Renal cortex interstitium (tissue), 11 donors: ENCODE measurements around the gene GALNT2. TPM values are rescaled to one million over a fixed set of nuclear protein-coding genes. Genes with fewer than 3 reads are reported as not detected.

Experiments
- DNase-seq, 11 donors: peaks; one replicate each; pipeline ENCODE4 v3.0.0-alpha.2; 2013; ENCODE audit warnings: low read depth in 9 of 11, low spot score in 4 of 11; ENCODE audit errors: extremely low read depth in 1 of 11
- polyA plus RNA-seq, 3 donors: library from polyadenylated mRNA; unstranded; fragments of 120-200 nt; gene quantifications; one replicate each; pipeline ENCODE4 v1.2.1, GENCODE V29; 2013; ENCODE audit not compliant: insufficient read length in 3 of 3

GALNT2 gene
- polyA plus RNA-seq, 3 donors, result 57.1 to 65.1 (median 59.2) TPM

DNA sequence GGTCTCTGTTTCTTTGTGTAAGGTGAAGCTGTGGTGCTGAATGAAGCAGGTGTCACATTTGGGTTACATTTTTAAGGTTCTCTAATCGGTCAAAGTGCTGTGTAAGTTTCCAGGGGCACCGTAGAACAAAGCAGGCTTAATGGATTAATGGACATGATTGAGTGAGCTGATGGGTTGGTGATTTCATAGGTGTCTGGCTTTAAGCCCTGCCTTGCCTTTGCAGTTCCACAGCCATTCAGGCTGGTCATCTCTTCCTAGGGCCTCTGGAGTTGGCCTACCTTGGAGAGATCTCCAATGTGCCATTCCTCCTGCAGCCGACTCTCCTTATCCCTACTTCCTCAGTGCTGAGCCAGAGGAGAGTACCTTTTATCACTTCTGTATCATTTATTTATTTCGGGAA is 15.2 kb downstream of the GALNT2 start:
- DNase-seq, result no peak

- no peak for DNase-seq
These were observed 16.0 kb downstream of the GALNT2 start for GRCh38 chr1:230083053-230083452.

DNA sequence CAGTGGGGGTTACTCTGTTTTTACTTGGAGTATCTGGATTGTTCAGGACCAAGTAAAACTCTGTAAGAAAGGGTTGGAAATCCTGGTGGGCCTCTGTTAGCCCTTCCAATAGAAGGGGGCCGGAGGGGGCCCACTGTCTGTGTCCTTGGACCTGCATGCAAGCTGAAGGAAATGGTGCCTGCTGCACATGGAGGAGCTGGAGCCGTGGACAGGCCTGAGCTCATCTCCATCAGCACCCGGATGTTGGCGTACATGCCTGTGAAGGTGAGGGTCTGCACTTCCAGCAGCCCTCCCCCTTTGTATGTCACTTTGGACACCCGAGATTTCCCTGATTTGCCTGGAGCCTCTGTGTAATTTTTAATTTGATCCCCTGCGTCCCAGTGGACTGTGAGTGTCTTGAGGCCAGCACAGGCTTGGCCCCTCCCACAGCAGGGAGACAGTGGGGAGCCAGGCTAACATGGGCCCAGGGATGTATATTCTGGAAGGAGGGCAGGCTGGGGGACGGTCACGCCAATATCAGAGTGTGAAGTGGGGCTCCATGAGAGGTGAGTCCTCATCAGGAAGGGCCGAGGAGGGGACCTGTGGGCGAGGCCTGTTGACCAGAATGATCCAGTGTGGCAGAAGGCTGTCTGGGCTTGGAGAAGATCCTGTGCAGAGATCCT is 16.8 kb downstream of the GALNT2 start:
- DNase-seq, result no peak

GRCh38 chr1:230084408-230085177 is 17.6 kb downstream of the GALNT2 start:
- no peak for DNase-seq

- DNase-seq, result no peak
These were observed 18.1 kb downstream of the GALNT2 start for GRCh38 chr1:230085178-230085515.

DNA sequence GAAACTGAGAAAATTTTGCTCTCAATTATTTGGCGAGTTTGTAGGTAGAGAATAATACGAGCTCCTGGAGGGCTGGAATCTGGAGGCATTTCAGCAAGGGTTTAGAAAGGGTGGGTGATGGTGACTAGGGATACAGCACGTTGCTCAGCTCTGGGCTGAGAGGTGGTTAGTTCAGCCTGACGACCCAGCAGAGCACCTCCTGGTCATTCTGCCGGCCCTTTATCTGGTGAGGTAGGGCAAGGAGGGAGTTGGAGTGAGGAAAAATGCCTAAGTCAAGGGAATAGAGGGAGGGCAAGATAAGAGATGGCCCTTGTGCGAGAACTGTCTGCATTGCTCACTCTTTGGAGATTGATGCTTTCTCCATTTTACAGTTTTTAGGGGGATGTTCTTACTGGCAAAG is 19.1 kb downstream of the GALNT2 start:
- DNase-seq, result no peak

DNA sequence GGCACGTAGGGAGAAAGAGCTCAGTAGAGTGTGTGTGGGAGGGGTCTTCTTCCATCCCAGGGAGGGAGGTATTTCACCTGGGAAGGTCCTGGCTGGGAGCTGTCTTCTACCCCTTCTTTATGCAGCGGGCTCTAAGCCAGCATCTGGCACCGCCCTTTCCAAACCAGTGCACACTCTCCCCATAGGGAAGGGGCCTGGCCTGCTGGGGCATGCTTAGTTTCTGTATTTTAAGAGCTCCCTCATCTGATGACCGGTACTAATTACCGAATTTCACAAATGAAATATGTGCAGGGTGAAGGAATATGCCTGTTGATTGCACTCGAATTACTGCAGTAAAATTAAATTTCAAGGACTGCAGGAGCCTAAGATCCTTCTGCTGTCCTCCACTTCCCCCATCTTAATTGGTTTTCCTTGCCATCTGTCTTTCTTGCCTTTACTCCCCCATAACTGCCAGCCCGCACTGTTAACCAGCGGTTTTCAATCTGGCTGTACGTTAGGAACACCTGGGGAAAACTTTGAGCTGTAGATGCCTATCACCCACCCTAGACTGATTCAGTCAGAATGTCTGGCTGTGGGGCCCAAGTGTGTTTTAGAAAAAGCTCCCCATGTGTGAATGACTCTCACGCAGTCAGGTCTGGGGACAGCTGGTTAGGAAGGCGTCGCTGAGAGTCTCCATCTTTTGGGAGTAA is 20.1 kb downstream of the GALNT2 start:
- DNase-seq, result no peak

- no peak for DNase-seq
These were observed 20.7 kb downstream of the GALNT2 start for GRCh38 chr1:230087717-230088105.

GRCh38 chr1:230090194-230090711 is 23.2 kb downstream of the GALNT2 start:
- no peak for DNase-seq

DNA sequence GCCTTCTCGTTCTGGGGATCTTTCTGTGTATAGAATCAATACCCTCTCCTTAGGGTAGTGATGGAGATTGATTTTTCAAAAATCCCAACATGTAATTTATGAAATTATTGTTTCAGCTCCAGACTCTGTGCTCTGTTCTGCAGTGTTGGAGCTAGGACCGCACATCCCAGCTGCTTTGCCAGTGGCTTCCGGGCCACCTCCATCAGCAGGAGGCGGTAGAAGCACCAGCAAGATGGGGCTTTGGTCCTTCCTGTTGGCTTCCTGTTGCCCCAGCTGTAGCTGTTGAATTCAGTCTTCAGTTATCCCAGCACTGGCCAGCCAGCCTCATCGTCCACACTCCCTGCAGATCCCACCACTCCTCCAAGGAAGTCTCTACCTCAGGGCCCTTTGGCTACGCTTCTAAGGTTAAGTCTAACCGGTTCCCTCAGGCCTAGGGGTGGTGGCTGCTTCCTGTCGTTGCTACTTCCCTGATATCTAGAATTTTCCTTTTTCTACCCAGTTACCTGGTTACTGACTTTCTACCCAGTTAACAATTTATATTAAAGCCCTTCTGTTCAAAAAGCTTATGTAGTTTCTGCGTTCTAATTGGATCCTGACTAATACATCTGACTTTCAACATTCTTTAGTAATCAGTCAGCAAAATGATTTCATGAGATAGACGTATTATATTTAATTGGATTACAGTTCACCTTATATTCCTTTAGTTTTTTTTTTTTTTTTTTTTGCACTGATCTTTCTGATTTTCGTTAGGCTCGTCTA is 24.6 kb downstream of the GALNT2 start:
- no peak for DNase-seq

DNA sequence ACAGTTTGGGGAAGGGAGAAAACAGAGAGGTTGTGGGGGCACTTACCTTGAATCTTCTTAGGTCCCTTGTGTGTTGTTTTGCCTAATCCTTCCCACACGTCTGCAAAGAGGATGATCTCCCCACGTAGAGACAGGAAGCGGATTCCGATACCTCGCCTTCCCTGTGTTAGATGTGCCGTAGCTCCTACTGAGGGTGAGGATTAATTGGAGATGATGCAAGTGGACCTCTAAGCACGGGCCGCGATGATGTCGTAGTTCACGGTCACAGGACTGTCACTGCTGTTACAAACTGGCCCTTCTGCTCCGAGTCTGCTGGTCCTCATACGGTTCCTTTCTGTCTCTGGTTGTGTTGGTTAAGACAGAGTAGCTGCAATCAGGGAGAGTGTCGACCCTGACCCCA is 27.7 kb downstream of the GALNT2 start:
- DNase-seq, result no peak

- DNase-seq, result no peak
These were observed 28.9 kb downstream of the GALNT2 start for GRCh38 chr1:230095938-230096337.

DNA sequence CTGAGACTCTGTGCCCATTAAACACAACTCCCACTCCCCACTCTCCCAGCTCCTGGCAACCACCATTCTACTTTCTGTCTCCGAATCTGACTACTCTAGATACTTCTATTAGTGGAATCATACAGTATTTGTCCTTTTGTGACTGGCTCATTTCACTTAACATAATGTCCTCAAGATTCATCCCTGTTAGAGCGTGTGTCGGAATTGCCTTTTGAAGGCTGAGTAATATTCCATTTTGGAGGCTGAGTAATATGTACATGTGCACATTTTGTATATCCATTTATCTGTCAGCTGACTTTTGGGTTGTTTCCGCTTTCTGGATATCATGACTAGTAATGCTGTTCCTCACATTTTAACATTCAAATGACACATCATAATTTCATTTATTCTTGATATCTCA is 30.3 kb downstream of the GALNT2 start:
- DNase-seq, result no peak

GRCh38 chr1:230098723-230099122 is 31.7 kb downstream of the GALNT2 start:
- no peak for DNase-seq

DNA sequence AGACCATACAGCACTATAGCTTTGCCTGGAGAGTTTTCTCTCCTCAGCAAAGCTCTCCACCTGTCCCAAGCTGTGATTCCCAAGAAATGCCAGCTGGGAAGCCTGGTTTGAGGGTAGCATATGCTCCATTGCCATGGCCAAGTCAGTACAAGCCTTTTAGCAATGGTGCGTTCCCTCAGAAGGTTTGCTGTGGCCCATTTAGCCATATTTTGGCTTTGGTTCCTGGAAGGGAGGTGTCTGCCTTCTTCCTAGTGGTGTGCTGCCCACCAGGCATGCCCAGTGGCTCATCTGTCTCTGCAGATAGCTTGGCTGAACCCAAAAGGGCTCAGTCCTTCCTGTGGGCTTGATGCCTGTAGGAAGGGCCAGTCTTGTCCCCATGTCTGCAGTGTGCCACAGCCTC is 32.4 kb downstream of the GALNT2 start:
- DNase-seq, result no peak

- DNase-seq, result no peak
These were observed 33.9 kb downstream of the GALNT2 start for GRCh38 chr1:230100932-230101331.

- no peak for DNase-seq
These were observed 34.5 kb downstream of the GALNT2 start for GRCh38 chr1:230101556-230101955.

- DNase-seq, result no peak
These were observed 35.0 kb downstream of the GALNT2 start for GRCh38 chr1:230102046-230102445.

GRCh38 chr1:230102472-230102871 is 35.4 kb downstream of the GALNT2 start:
- DNase-seq, result no peak
